CD4-positive, alpha-beta T cell treated with Interleukin-21 for 1 hour (primary cell): ENCODE measurements around the gene CDH16.
"Not testable (repeated sequence)": the region's sequence is repeated elsewhere in the genome, so short reads cannot be mapped to it uniquely, and the experiment has no call there.

ENCODE experiments used
- DNase-seq: peaks from one replicate; pipeline ENCODE4 v3.0.0-alpha.2; 2020

The CDH16 gene

DNA sequence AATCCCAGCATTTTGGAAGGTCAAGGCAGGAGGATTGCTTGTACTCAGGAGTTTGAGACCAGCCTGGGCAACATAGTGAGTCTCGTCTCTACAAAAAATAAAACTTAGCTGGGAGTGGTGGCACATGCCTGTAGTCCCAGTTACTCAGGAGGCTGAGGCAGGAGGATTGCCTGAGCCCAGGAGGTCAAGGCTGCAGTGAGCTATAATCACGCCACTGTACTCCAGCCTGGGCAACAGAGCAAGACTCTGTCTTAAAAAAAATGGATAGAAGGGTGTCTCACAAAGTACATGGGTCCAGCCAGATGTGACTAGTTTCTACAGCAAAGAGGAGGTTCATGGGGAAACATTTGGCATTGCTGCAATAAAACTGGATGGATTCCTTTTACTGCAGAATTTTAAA lies 47.3 kb downstream of the CDH16 start:
- DNase-seq, result not testable (repeated sequence)

DNA sequence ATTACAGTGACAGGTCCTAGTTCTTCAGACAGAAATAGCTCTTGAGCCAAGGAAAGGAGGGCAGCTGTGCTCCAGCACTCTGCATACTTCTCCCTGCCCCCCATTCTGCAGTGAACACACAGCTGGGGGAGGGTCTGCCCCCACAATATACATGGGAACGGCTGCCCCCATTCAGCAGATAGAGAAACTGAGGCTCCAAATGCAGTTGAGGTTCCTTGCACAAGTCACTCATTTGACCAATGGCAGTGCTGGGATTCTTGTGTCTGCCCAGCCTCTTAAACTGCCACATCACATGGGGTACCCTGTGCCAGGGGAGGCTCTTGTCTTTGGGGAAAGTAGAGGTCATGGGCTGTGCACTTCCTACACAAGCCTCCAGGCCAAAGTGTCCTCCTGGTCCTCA lies 49.3 kb downstream of the CDH16 start:
- DNase-seq, result no peak

DNA sequence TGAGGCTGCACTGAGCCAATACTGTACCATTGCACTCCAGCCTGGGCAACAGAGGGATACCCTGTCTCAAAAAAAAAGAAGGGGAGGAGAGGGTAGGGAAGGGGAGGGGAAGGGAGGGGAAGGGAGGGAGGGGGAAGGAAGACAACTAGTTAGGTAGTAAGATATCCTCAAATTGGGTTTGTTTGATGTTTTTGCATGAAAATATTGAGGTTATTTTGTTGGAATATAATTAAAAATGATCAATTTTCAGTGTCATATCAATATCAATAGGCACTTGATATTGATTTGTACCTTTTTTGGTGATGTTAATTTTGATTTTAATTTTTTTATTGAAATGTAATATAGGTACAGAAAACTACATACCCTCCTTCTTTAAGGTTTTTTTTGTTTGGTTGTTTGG lies 55.0 kb downstream of the CDH16 start:
- no peak for DNase-seq

DNA sequence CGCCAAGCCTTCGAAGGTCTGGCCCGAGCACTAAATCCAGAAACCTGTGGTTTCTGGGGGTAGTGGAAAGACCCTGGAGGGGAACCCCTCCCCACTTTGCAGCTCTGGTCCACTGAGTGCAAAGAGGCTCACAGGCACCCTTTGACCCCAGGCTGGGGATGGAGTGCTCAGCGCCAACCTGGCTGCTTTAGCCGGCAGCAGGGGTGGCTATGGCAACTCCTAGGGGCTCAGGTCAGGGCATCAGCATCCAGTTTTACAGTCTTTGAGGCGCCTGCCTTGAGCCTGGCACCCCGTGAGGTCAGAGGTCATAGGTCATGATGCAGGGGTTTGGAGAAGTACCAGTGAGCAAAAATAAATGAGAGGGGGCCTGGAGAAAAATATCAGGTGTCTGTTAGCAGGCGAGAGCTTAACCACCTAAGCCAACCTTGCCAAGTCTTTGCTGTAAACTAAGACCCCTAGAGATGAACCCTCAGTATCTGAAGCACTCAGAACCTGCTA lies 56.6 kb downstream of the CDH16 start:
- no peak for DNase-seq

DNA sequence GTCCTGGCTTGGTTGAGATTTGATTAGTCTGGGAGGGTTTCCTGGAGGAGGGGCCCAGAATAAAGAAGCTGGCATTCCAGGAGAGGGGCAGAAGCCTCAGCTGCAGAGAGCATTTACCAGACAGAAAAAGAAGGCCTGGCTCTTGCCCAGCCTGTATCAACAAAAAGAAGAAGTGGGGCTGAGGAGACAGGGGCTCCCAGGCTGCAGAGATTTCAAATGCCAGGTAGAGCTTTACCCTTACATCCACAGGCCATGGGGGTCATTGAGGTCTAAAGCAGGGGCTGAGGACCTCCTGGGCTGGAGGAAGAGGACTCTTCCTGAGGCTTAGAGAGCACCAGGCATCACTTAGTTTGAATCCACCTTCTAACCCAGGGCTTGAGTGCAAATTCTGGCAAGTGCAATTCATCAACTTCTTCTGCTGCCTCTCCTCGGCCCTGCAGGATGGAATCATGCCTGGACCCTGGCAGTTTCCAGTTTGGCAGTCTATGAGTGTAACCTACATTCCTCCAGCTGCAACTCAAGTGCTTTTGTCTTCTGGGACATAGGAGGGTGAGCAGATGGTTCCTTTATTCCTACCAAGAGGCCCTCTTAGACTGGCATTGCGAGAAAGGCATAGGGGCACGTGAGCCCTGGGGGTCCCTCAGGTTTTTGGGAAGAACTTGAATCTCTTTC lies 59.2 kb downstream of the CDH16 start:
- no peak for DNase-seq

DNA sequence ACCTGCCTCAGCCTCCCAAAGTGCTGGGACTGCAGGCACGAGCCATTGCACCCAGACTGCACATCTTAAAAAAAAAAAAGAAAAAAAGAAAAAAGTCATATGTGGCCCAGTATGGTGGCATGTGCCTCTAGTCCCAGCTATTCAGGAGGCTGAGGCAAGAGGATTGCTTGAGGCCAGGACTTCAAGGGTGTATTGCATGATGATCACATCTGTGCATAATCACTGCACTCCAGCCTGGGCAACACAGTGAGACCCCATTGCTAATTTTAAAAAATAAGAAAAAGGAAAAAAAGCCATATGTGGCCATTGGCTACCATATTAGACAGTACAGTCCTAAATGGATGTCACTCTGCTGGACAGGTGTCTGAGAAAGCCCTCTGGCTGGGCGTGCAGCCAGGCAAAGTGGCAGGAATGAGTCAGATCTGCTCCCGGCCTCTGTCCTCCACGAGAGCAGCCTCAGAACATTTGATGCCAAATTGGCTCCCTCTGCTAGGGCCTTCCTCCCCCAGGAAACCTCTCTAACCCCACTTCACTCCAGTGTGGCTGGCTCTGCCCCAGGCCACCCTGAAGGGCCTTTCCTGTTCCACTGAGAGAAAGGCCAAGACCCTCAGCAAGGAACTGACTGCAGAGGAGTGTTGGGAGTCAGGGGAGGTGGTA lies 59.8 kb downstream of the CDH16 start:
- no peak for DNase-seq
